HepG2 (cell line): ENCODE data around the gene POLRMT.

Source experiments
- CTCF ChIP-seq: sonication (generic); formaldehyde crosslinking; IDR thresholded peaks from 2 replicates; pipeline ENCODE4 v1.5.0; 2020; ENCODE audit warnings: mild to moderate bottlenecking, missing genetic modification reagents, moderate library complexity
- HNRNPUL1 ChIP-seq: fragments of 200-400 bp; formaldehyde crosslinking; IDR thresholded peaks from 2 replicates; pipeline ENCODE4 v1.6.1; 2017; ENCODE audit warnings: low read depth, mild to moderate bottlenecking, low read length, moderate library complexity
- MEIS2 ChIP-seq: sonication (generic); formaldehyde crosslinking; IDR thresholded peaks from 2 replicates; pipeline ENCODE4 v1.9.0; 2021; ENCODE audit warnings: mild to moderate bottlenecking, missing genetic modification reagents
- ZBTB7A ChIP-seq: sonication (generic); formaldehyde crosslinking; IDR thresholded peaks from 2 replicates; pipeline ENCODE4 v1.8.0; 2022; ENCODE audit warnings: mild to moderate bottlenecking, missing genetic modification reagents
- ZIK1 ChIP-seq: sonication (generic); formaldehyde crosslinking; IDR thresholded peaks from 2 replicates; pipeline ENCODE4 v1.5.0; 2020; ENCODE audit warnings: mild to moderate bottlenecking, low read depth, missing genetic modification reagents, borderline replicate concordance
- ZNF12 ChIP-seq: sonication (generic); formaldehyde crosslinking; IDR thresholded peaks from 2 replicates; pipeline ENCODE4 v1.5.0; 2020; ENCODE audit warnings: missing genetic modification reagents
- ZNF564 ChIP-seq: sonication (generic); formaldehyde crosslinking; IDR thresholded peaks from 2 replicates; pipeline ENCODE4 v1.8.1; 2023; ENCODE audit warnings: mild to moderate bottlenecking, missing genetic modification reagents
- ZNF615 ChIP-seq: sonication (generic); formaldehyde crosslinking; IDR thresholded peaks from 2 replicates; pipeline ENCODE4 v1.5.0; 2020; ENCODE audit warnings: mild to moderate bottlenecking, missing genetic modification reagents, borderline replicate concordance
- ZNF639 ChIP-seq: conservative IDR thresholded peaks from 2 replicates; pipeline ENCODE4 v1.6.1; 2018; ENCODE audit warnings: missing genetic modification reagents
- ZNF780A ChIP-seq: sonication (generic); formaldehyde crosslinking; IDR thresholded peaks from 2 replicates; pipeline ENCODE4 v1.8.0; 2022; ENCODE audit warnings: mild to moderate bottlenecking, missing genetic modification reagents, moderate library complexity

- TF ChIP-seq ZBTB7A (CRISPR knock-in tag), result no peak
- TF ChIP-seq HNRNPUL1, result no peak
- no peak for TF ChIP-seq ZIK1 (CRISPR knock-in tag)
- no peak for TF ChIP-seq CTCF (CRISPR knock-in tag)
- no peak for TF ChIP-seq MEIS2 (CRISPR knock-in tag)
- TF ChIP-seq ZNF639, result no peak
- TF ChIP-seq ZNF615 (CRISPR knock-in tag), result no peak
- TF ChIP-seq ZNF780A (CRISPR knock-in tag), result no peak
- TF ChIP-seq ZNF564 (CRISPR knock-in tag), result no peak
- TF ChIP-seq ZNF12, result no peak
Measured at GRCh38 chr19:590396-590745, 43.0 kb downstream of the POLRMT start.
